B cell (primary cell): ENCODE results near the gene EPHB1. TPM values are rescaled to one million over a fixed set of nuclear protein-coding genes. Genes with fewer than 3 reads are reported as not detected.

Experiments
- ATAC-seq: fragments of 200-7000 bp; cut with Tn5 transposase; one replicate; pipeline ENCODE4 v1.10.0; 2021; ENCODE audit warnings: low read depth, mild to moderate bottlenecking, moderate number of reproducible peaks, moderate library complexity
- CTCF ChIA-PET: fragments of 350-600 bp; sonication (Branson Sonifier 250); formaldehyde crosslinking; loops from one replicate; lab custom pipeline; 2021; ENCODE audit warnings: antibody characterized with exemption, inconsistent platforms; lab: Charles Lee
- POLR2A ChIA-PET: fragments of 350-600 bp; sonication (Branson Sonifier 250); formaldehyde crosslinking; loops from one replicate; lab custom pipeline; 2021; ENCODE audit warnings: antibody characterized with exemption; lab: Charles Lee
- DNase-seq: peaks from one replicate; pipeline ENCODE4 v3.0.0; 2013
- H2AFZ ChIP-seq: 2 replicates; pipeline ENCODE4 v1.6.1; 2012; ENCODE audit warnings: mild to moderate bottlenecking, low read depth, low read length; ENCODE audit not compliant: insufficient read depth, poor library complexity, severe bottlenecking
- H3K27ac ChIP-seq, 2 donors: 1 replicate in 1 of 2; 2 replicates in 1 of 2; pipeline ENCODE4 v1.5.1; 2012 to 2013; ENCODE audit warnings: low read length in 2 of 2, mild to moderate bottlenecking in 2 of 2, moderate library complexity in 1 of 2
- H3K27me3 ChIP-seq, 4 experiments: fragments of 200-600 bp in 1 of 4; sonication (generic) in 1 of 4; replicated peaks in 1 of 4; 1 replicate in 2 of 4; 2 replicates in 2 of 4; pipeline versions ENCODE4 v1.6.1 to v1.7.0; 2013 to 2016; ENCODE audit warnings: low read length in 3 of 4, mild to moderate bottlenecking in 2 of 4, mixed read lengths in 1 of 4, moderate library complexity in 1 of 4; ENCODE audit not compliant: insufficient read depth in 4 of 4, control insufficient read depth in 3 of 4; ENCODE audit errors: control extremely low read depth in 1 of 4
- H3K36me3 ChIP-seq, 2 experiments: replicated peaks in 1 of 2; 1 replicate in 1 of 2; 2 replicates in 1 of 2; pipeline versions ENCODE4 v1.6.1 to v1.7.1; 2013; ENCODE audit warnings: low read length in 1 of 2; ENCODE audit not compliant: insufficient read depth in 2 of 2, control insufficient read depth in 1 of 2; ENCODE audit errors: control extremely low read depth in 1 of 2, extremely low read depth in 1 of 2
- H3K4me1 ChIP-seq, 2 donors: fragments of 200-600 bp in 1 of 2; sonication (generic) in 1 of 2; 1 replicate in 1 of 2; 2 replicates in 1 of 2; pipeline versions ENCODE4 v1.5.1 to v1.6.1; 2013 to 2017; ENCODE audit warnings: low read length in 2 of 2; ENCODE audit not compliant: control insufficient read depth in 2 of 2, insufficient read depth in 2 of 2
- H3K4me2 ChIP-seq: replicated peaks from 2 replicates; pipeline ENCODE3; 2012; ENCODE audit warnings: mild to moderate bottlenecking, low read depth, low read length; ENCODE audit not compliant: poor library complexity, severe bottlenecking
- H3K4me3 ChIP-seq, 5 experiments: fragments of 200-600 bp in 1 of 5; sonication (generic) in 1 of 5; 1 replicate in 3 of 5; 2 replicates in 2 of 5; pipeline versions ENCODE4 v1.5.1 to v1.7.0; 2011 to 2016; ENCODE audit warnings: low read length in 4 of 5, mild to moderate bottlenecking in 4 of 5, low read depth in 2 of 5, control low read depth in 1 of 5, moderate library complexity in 1 of 5; ENCODE audit not compliant: insufficient read depth in 1 of 5; ENCODE audit errors: control extremely low read depth in 1 of 5, extremely low read depth in 1 of 5
- H3K79me2 ChIP-seq: fragments of 200-600 bp; sonication (generic); one replicate; pipeline ENCODE4 v1.6.0; 2016; ENCODE audit warnings: low read length; ENCODE audit not compliant: control insufficient read depth, insufficient read depth
- H3K9ac ChIP-seq: fragments of 200-600 bp; sonication (generic); 2 replicates; pipeline ENCODE4 v1.6.1; 2017; ENCODE audit warnings: mild to moderate bottlenecking, low read length, moderate library complexity
- H3K9me3 ChIP-seq, 3 donors: one replicate each; pipeline versions ENCODE4 v1.6.1 to v1.7.1; 2013; ENCODE audit warnings: low read length in 2 of 3; ENCODE audit not compliant: control insufficient read depth in 2 of 3, insufficient read depth in 1 of 3; ENCODE audit errors: control extremely low read depth in 1 of 3
- H4K20me1 ChIP-seq: 2 replicates; pipeline ENCODE4 v1.6.0; 2012; ENCODE audit warnings: mild to moderate bottlenecking, low read length; ENCODE audit not compliant: insufficient read depth, control insufficient read depth, poor library complexity, severe bottlenecking
- H3K27ac Mint-ChIP-seq: one replicate; pipeline ENCODE4 v1.8.0; 2021; ENCODE audit warnings: mixed read lengths
- H3K27me3 Mint-ChIP-seq: one replicate; pipeline ENCODE4 v1.8.0; 2021; ENCODE audit warnings: mixed read lengths
- H3K4me1 Mint-ChIP-seq: one replicate; pipeline ENCODE4 v1.8.0; 2021; ENCODE audit warnings: mixed read lengths
- H3K4me3 Mint-ChIP-seq: one replicate; pipeline ENCODE4 v1.8.0; 2021; ENCODE audit warnings: mixed read lengths
- H3K9me3 Mint-ChIP-seq: one replicate; pipeline ENCODE4 v1.8.0; 2022; ENCODE audit warnings: mixed read lengths; ENCODE audit not compliant: insufficient read depth
- EZH2 ChIP-seq: IDR thresholded peaks from 2 replicates; pipeline ENCODE4 v1.6.1; 2012; ENCODE audit warnings: borderline replicate concordance, low read depth, mild to moderate bottlenecking, moderate library complexity, low read length; ENCODE audit not compliant: insufficient read depth, poor library complexity, severe bottlenecking
- WGBS: methylation state at CpG from one replicate; pipeline ENCODE4 v1.1.5; 2013; ENCODE audit warnings: missing lambda C conversion rate; ENCODE audit not compliant: insufficient coverage; 5-methylcytosine and 5-hydroxymethylcytosine counted together
- intact Hi-C: fragments of 100-400 bp; cut with micrococcal nuclease; formaldehyde crosslinking; loops from one replicate; pipeline ENCODE4 v1.10.0; 2022
- polyA plus RNA-seq: library from polyadenylated mRNA; depleted of rRNA; stranded (reverse); fragments of >200 nt; gene quantifications from 2 replicates; pipeline ENCODE4 v1.2.3, GENCODE V29; 2012
- total RNA-seq, 2 donors: library from RNA; stranded (reverse); fragments of 120-200 nt in 1 of 2; gene quantifications; 1 replicate in 1 of 2; 2 replicates in 1 of 2; pipeline versions ENCODE4 v1.2.3 to v1.2.4, GENCODE V29; 2013 to 2022
- TF ChIP-seq, protein P1 (sequence below): fragments of 200-600 bp; IDR thresholded peaks from one replicate; pipeline ENCODE4 v1.8.0; 2022; ENCODE audit warnings: antibody characterized with exemption, mild to moderate bottlenecking

Gene EPHB1
- total and polyA plus RNA-seq, 2 donors (not counting 1 experiment from before 2014, with no cell fraction given), result 0.01 TPM; not detected in 1

DNA sequence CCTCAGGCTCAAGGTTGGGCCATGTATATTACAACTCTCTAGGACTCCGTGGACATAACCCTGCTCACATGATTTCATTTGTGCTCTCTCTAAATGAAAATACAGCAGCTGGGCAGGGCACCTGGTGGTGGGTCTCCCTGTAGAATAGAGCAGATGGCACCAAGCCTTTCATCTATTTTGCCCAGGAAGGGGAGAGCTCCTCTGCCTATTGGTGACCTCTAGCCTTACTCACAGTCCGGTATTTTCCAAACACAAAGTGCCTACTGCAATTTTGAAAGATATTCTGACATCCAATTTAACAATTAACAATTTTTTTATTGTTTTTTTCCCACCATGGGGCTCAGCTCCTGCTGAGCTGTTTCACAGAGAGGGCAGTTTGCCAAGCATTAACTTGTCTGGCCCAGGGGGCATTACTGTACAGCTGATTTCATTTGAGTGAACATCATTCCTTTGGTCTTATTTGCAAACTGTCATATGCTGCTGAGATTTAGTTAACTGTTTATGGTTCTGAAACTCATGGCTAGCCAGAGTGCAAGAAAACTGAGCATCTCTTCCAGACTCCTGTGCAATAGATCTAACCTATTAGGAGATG is 474.0 kb downstream of the EPHB1 start:
- H4K20me1 ChIP-seq, result no peaks in the 10 kb centered on the region
- peaks cover 0 to 3% (median 0%) of the 10 kb centered on the region in 3 donors for H3K9me3 ChIP-seq
- intact Hi-C loops, result no loop called here
- H3K9ac ChIP-seq, result no peak overlapping the region
- POLR2A ChIA-PET, result no interaction called here
- TF ChIP-seq, protein P1, sequence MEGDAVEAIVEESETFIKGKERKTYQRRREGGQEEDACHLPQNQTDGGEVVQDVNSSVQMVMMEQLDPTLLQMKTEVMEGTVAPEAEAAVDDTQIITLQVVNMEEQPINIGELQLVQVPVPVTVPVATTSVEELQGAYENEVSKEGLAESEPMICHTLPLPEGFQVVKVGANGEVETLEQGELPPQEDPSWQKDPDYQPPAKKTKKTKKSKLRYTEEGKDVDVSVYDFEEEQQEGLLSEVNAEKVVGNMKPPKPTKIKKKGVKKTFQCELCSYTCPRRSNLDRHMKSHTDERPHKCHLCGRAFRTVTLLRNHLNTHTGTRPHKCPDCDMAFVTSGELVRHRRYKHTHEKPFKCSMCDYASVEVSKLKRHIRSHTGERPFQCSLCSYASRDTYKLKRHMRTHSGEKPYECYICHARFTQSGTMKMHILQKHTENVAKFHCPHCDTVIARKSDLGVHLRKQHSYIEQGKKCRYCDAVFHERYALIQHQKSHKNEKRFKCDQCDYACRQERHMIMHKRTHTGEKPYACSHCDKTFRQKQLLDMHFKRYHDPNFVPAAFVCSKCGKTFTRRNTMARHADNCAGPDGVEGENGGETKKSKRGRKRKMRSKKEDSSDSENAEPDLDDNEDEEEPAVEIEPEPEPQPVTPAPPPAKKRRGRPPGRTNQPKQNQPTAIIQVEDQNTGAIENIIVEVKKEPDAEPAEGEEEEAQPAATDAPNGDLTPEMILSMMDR, result no peak
- no peak for TF ChIP-seq EZH2
- no peak for ATAC-seq
- WGBS, result 60% methylated on average over 1 of the region's 2 CpGs
- Mint-ChIP-seq H3K4me3 (no peak overlapping the region), H3K4me1 (no peaks in the 10 kb centered on the region), H3K27me3 (no peaks in the 10 kb centered on the region), H3K27ac (no peak overlapping the region), H3K9me3 (no peaks in the 10 kb centered on the region)
- no peak overlapping the region for H3K27ac ChIP-seq
- H3K36me3 ChIP-seq, result no peaks in the 10 kb centered on the region
- no peak overlapping the region for H3K4me2 ChIP-seq
- H3K79me2 ChIP-seq, result no peaks in the 10 kb centered on the region
- no peaks in the 10 kb centered on the region for H3K27me3 ChIP-seq
- DNase-seq, result no peak
- H3K4me3 ChIP-seq, result no peak overlapping the region
- H3K4me1 ChIP-seq, result no peaks in the 10 kb centered on the region
- no peak overlapping the region for H2AFZ ChIP-seq
- CTCF ChIA-PET, result no interaction called here

DNA sequence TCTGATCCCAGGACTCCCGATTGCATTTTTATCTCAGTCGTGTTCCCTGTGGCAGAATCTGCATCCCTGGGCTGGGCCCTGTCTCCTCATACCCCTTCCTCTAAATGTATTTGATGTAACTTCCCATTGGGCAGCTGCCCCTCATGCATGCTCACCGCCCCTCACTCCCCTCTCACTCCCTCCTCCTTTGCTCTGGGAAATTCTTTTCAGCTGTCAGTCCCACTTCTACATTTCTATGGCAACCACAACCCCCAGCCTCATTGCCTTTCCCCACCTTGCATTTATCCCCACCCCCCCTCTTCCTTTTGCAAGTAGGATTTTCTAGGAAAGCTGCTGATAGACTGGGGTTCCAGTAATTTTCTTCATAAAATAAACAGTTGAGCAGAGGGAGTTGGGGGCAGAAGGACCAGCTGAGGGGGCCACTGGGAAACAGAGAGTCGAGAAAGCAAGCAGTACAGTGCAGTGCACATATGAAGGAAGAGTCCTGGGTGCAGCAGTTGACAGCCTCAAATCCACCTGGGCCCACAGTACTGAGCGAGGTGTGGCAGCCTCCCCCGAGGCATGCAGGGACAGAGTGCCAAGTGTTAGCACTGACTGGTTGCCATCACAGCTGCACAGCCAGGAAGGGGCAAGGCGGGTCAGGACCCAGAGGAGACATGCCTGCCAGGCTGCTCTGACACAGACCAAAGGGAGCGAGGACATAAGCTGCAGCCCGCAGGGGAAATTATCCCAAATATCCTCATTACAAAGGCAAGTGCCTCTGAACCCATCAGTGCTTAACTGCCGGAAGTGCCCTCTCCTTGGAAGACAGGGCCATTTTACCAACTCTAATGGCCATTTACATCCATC is 476.3 kb downstream of the EPHB1 start:
- Mint-ChIP-seq H3K4me3 (no peak overlapping the region), H3K27me3 (no peaks in the 10 kb centered on the region), H3K4me1 (no peaks in the 10 kb centered on the region), H3K27ac (no peak overlapping the region), H3K9me3 (peaks cover 2% of the 10 kb centered on the region)
- Histone ChIP-seq H3K4me1 (no peaks in the 10 kb centered on the region), H3K9ac (no peak overlapping the region), H3K36me3 (no peaks in the 10 kb centered on the region), H3K27me3 (no peaks in the 10 kb centered on the region), H3K79me2 (no peaks in the 10 kb centered on the region), H2AFZ (no peak overlapping the region), H3K27ac (no peak overlapping the region), H3K9me3 (peaks cover 0 to 3% (median 0%) of the 10 kb centered on the region in 3 donors), H3K4me3 (no peak overlapping the region), H3K4me2 (no peak overlapping the region), H4K20me1 (no peaks in the 10 kb centered on the region)
- ChIA-PET CTCF (interaction anchor here (1.0 kb wide), 1 partner anchor 477 kb away, joined by 3 read pairs; no protein-coding TSS in a partner anchor), POLR2A (no interaction called here)
- intact Hi-C loops, result no loop called here
- TF ChIP-seq, protein P1, result no peak
- no peak for TF ChIP-seq EZH2
- WGBS, result 81% methylated on average over 9 of the region's 10 CpGs
- DNase-seq (no peak), ATAC-seq (no peak)
